ENCODE data around the gene SDK2.

DNA sequence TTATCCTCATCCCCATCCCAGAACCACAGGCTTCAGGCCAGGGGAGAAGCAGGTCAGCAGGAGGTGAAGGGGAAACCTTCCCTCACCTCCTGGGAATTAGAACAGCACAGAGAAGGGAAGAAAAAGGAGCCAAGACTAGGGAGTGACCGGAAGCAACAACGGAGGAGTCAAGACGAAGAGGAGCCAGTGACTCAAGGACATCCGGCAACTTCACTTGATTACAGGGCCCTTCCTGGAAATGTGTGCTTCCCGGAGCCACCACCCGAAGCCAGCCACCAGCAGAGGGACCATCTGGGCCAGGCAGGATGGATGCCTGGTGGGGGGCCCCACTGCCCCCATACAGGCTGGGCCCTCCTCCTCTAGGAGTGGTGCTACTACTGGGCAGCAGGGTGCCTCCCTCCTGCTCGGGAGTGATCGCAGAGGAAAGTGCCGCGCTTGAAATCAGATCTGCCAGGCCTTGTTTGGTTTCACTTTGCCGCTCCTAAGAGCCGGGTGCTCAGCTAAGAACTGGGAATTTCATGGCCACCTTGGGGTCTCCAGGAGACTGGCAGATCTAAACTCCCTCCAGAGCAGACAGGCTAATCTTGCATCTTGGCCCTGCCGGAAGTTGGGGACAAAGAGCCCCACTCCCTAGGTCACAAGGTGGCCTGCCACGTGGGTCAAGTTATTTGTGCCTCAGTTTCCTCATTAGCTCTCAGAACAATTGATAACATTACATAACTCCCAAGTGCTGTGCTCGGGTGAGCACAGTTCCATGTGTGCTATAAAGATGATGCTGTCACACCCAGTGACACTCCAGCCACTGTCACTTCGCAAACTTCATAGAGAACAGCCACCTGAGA, 339.1 kb downstream of the SDK2 start:
- TF ChIP-seq YY1 (IDR thresholded peaks at IDR 0.05; ENCODE audit: low read depth, low read length) (no peak), ASH2L (IDR thresholded peaks at IDR 0.05; ENCODE audit: low read length) (no peak), TCF12 (IDR thresholded peaks at IDR 0.05; ENCODE audit: low read depth, low read length) (no peak)
- TF ChIP-seq, protein P1, sequence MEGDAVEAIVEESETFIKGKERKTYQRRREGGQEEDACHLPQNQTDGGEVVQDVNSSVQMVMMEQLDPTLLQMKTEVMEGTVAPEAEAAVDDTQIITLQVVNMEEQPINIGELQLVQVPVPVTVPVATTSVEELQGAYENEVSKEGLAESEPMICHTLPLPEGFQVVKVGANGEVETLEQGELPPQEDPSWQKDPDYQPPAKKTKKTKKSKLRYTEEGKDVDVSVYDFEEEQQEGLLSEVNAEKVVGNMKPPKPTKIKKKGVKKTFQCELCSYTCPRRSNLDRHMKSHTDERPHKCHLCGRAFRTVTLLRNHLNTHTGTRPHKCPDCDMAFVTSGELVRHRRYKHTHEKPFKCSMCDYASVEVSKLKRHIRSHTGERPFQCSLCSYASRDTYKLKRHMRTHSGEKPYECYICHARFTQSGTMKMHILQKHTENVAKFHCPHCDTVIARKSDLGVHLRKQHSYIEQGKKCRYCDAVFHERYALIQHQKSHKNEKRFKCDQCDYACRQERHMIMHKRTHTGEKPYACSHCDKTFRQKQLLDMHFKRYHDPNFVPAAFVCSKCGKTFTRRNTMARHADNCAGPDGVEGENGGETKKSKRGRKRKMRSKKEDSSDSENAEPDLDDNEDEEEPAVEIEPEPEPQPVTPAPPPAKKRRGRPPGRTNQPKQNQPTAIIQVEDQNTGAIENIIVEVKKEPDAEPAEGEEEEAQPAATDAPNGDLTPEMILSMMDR (IDR thresholded peaks at IDR 0.05; ENCODE audit: control extremely low read depth in 1 of 3, insufficient read depth in 1 of 3, low read depth in 1 of 3, low read length in 3 of 3) = peak; percentile 41 to 48 (median 46)
